GM21515 (cell line): ENCODE data around the gene KRTAP10-3.

Source experiments
- ATAC-seq: cut with Tn5 transposase; IDR thresholded peaks from one replicate; pipeline ENCODE4 v1.9.1; 2021; ENCODE audit not compliant: unreplicated experiment

KRTAP10-3 gene

GRCh38 chr21:44519346-44520325 lies 39.0 kb downstream of the KRTAP10-3 start:
- ATAC-seq, result no peak

GRCh38 chr21:44518686-44519085 lies 39.9 kb downstream of the KRTAP10-3 start:
- no peak for ATAC-seq

GRCh38 chr21:44517175-44517899 lies 41.3 kb downstream of the KRTAP10-3 start:
- no peak for ATAC-seq

GRCh38 chr21:44516828-44517174 lies 41.8 kb downstream of the KRTAP10-3 start:
- no peak for ATAC-seq

GRCh38 chr21:44516342-44516741 lies 42.3 kb downstream of the KRTAP10-3 start:
- ATAC-seq, result no peak

GRCh38 chr21:44515359-44516165 lies 43.0 kb downstream of the KRTAP10-3 start:
- ATAC-seq, result no peak

GRCh38 chr21:44514746-44515358 lies 43.7 kb downstream of the KRTAP10-3 start:
- no peak for ATAC-seq

GRCh38 chr21:44514218-44514520 lies 44.4 kb downstream of the KRTAP10-3 start:
- ATAC-seq, result no peak

GRCh38 chr21:44513389-44514217 lies 45.0 kb downstream of the KRTAP10-3 start:
- ATAC-seq, result no peak

- ATAC-seq, result no peak
These were observed 45.9 kb downstream of the KRTAP10-3 start for GRCh38 chr21:44512496-44513388.

GRCh38 chr21:44511938-44512275 lies 46.7 kb downstream of the KRTAP10-3 start:
- no peak for ATAC-seq

- no peak for ATAC-seq
These were observed 47.2 kb downstream of the KRTAP10-3 start for GRCh38 chr21:44511219-44511937.

- no peak for ATAC-seq
These were observed 47.9 kb downstream of the KRTAP10-3 start for GRCh38 chr21:44510508-44511218.

GRCh38 chr21:44510109-44510507 lies 48.5 kb downstream of the KRTAP10-3 start:
- no peak for ATAC-seq

- no peak for ATAC-seq
These were observed 49.1 kb downstream of the KRTAP10-3 start for GRCh38 chr21:44509539-44509938.

- ATAC-seq, result no peak
These were observed 49.7 kb downstream of the KRTAP10-3 start for GRCh38 chr21:44508711-44509445.

- ATAC-seq, result no peak
These were observed 50.2 kb downstream of the KRTAP10-3 start for GRCh38 chr21:44508426-44508710.
